Activated CD8-positive, alpha-beta memory T cell treated with anti-CD3 and anti-CD28 coated beads for 4 hours (primary cell): ENCODE data around the gene SIAH3.
"Not testable (repeated sequence)": the region's sequence is repeated elsewhere in the genome, so short reads cannot be mapped to it uniquely, and the experiment has no call there.

Experiments used
- DNase-seq, 2 donors: peaks; one replicate each; pipeline ENCODE4 v3.0.0-alpha.2; 2020; ENCODE audit warnings: low read depth in 2 of 2

Gene SIAH3

DNA sequence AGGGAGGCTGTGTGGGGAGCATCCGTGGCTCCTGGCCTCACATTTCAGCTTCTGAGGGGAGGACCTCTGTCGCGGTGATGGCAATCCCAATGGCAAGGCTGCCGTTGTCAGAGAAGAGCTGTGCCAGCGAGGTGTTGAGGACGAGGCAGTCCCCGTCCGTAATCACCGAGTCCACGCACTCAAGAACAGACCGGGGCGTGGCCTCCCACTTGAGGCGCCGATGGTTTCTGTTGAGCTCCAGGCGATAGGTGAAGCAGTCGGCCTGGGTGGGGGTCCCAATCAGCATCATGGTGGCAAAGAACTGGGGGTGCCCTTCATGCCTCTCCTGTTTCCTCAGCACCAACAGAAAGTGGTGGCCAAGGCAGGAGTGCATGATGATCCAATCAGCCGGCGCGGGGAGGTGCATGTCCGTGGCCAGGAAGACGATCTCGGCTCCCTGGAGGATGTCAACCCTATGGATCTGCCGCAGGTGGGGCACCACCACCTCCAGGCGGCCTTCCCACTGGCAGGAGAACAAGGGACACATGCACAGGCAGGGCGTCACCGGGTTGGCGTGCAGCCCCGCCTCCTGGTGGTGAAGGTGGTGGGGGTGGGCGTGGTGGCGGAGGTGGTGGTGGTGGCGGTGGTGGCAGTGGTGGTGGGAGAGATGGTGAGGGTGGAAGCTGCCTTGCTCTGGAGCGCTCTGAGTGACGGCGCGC, 68.1 kb downstream of the SIAH3 start:
- DNase-seq: no peak

GRCh38 chr13:45782327-45783045, 69.1 kb downstream of the SIAH3 start:
- no peak for DNase-seq

DNA sequence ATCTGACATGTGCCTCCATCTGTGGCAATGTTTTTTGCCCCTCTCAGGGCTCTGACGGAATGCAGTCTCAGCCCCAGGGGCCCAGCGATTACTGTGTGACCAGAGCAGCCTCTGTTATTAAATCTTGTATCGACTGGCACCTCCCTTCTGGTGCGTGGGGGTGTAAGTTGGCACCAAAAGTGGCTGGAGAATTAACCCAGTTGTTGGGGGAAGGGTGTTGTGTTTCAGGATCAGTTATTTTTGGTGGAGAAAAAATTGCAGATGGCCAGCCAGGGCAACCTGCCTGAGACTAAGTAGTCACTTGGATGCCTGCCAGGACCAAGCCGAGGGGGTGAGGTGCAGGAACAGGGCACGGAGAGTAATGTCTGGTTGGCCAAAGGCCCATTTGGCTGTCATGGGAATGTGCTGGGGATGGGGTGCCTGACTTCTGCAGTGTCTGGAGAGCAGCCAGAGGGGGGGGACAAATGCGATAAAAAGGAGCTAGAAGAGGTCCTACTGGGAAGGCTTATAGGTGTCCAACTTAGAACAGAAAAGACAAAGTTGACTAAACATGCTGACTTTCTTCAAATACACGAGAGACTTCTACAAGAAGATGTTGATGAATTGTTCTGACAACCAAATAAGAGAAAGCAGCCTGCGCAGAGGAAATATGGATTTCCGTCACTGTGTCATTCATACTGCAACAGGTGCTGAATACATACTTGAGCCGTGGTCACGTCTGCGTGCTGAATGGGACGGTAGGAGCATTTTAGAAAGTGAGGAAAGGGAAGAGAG, 69.8 kb downstream of the SIAH3 start:
- no peak for DNase-seq

DNA sequence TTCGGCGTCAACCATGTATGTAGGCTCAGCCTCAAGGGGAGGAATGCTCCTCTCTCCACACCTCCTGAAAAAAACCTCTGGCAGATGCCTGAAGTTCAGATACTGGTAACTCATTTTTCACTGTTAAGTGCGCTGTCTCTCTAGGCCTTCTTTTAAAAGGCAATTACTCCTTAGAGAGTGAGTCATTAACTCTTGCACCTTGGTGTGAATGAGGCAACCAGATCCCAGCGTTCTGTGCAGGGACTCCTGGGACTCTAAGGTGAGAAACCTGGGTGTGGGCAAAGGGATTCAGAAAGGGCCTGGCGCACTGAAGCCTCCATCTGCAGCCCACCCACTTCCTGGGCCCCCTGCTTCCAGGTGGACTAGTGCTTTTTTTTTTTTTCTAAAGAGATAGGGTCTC, 71.7 kb downstream of the SIAH3 start:
- DNase-seq: no peak

DNA sequence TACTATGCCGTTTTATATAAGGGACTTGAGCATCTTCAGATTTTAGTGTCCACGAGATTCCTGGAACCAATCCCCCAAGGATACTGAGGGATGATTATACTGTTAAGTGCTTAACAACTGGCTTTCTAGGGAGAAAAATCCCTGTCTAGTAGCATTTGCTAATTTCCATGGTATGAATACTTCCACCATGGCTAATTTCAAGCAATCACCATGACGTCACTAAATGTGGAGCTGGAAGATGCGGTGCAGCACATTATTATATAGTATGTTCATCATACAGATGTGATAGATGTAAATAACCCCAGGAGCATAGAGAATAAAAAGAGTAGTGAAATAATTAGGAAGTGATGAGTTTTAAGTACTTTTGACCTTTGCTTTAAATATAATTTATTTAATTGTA, 72.7 kb downstream of the SIAH3 start:
- DNase-seq: no peak

GRCh38 chr13:45776748-45777147, 74.8 kb downstream of the SIAH3 start:
- DNase-seq: no peak

- no peak for DNase-seq
Observed at GRCh38 chr13:45775401-45775963, 76.1 kb downstream of the SIAH3 start.

- DNase-seq: no peak
Observed at GRCh38 chr13:45773944-45774343, 77.6 kb downstream of the SIAH3 start.

DNA sequence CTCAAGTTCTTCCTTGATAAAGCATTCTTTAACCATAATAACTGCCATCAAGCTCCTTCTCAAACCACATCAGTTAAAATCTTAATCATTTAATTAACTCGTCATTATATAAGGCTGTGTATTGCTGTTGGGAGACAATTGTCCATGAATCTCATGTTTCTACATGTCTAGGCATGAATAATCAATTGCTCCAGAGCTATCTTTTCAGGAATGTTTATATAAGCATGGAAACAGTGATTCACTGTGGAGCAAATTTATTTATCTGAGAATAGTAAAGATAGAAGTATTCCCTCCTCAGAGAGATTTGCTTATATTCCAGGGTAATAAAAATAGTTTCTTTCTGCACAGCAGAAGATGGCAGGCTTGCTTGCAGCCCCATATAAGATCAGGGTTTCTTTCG, 78.3 kb downstream of the SIAH3 start:
- DNase-seq: no peak

GRCh38 chr13:45770886-45771285, 80.7 kb downstream of the SIAH3 start:
- DNase-seq: no peak

GRCh38 chr13:45768656-45769479, 82.7 kb downstream of the SIAH3 start:
- DNase-seq: no peak

DNA sequence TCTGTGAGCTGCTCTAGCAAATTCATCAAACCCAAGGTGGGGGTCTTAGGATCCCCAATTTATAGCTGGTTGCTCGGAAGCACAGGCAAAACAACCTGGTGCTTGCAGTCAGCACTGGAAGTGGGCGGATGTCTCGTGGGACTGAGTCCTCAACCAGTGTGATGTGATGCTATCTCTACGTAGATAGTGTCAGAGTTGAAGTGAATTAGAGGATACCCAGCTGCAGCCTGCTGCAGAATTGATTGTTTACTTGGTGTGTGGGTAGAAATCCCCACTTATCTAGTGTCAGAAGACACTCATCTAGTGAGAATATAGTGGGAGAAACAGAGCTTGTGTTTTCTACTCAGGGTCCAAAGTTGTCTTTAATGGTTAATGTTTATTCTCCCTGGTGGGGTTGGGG, 86.1 kb downstream of the SIAH3 start:
- DNase-seq: no peak

DNA sequence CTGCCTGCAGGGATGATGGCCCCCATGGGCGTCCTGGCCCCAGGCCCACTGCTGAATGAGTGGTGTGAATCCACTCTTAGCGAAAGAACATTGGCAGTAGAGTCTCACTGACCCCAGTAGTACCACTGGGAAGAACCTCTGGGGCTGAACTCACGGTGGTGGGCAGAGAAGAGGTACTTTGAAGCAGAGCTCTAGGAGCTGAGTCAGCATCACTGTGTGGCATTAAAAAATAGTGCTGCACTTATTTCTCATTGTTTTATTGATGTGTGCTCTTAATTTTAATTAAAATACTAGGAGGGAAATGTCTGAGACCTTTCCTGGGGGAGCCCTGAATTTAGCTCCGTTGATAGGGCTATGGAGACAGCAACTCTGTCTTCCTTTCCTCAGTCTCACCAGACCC, 88.1 kb downstream of the SIAH3 start:
- DNase-seq: no peak

DNA sequence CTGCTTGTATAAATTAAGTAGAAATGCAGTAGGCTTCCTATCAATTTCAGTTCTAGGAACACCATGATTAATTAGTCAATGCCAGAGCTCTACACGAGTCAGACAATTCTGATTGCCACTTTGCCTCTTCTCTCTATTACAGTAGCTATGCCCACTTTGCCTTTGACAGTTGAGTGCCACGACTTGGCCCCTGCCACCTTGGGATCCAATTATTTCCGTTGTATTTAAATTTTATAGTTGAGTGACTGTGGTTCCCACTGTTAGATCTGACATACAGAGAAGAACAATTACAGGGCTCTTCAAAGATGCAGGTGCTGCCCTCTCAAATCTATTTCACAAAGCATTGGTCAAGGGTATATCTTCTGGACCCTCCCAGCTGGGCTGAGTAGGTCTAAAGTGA, 94.0 kb downstream of the SIAH3 start:
- not testable (repeated sequence) for DNase-seq

DNA sequence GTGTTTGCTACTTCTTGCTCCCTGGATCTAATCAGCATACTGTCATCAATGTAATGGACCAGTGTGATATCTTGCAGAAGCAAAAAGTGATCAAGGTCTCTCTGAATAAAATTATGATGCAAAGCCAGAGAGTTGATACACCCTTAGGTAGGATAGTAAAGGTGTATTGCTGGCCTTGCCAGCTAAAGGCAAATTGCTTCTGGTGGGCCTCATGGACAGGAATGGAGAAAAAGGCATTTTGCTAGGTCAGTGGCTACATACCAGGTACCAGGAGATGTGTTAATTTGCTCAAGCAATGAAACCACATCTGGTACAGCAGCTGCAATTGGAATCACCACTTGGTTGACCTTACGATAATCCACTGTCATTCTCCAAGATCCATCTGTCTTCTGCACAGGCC, 95.1 kb downstream of the SIAH3 start:
- not testable (repeated sequence) for DNase-seq

GRCh38 chr13:45752510-45752909, 99.0 kb downstream of the SIAH3 start:
- no peak for DNase-seq

GRCh38 chr13:45751885-45752284, 99.7 kb downstream of the SIAH3 start:
- no peak for DNase-seq

DNA sequence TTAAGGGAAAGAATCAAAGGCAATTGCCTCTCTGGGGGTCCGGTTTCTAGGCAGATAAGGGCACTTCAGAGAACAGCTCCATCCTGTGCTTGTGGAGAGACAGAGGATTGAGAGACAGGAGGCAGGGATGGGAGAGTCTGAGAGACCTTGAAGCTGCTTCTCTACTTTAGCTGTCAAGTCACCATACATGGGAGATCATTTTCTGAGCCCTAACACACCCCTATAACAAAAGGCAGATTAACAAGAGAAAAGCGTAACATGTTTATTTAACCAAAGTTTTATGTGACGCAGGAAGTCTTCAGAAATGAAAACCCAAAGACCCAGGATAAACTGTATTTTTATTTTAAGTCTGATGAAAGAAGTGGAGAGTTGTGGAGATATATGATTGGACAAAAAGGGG, 101.0 kb downstream of the SIAH3 start:
- no peak for DNase-seq

- DNase-seq: no peak
Observed at GRCh38 chr13:45748941-45749759, 102.4 kb downstream of the SIAH3 start.

- no peak for DNase-seq
Observed at GRCh38 chr13:45747071-45747470, 104.5 kb downstream of the SIAH3 start.

GRCh38 chr13:45744979-45745378, 106.6 kb downstream of the SIAH3 start:
- no peak for DNase-seq
